ENCODE results near the gene ZDHHC7. TPM values are rescaled to one million over a fixed set of nuclear protein-coding genes. Genes with fewer than 3 reads are reported as not detected.
"Not testable (repeated sequence)": the region's sequence is repeated elsewhere in the genome, so short reads cannot be mapped to it uniquely, and the experiment has no call there.

The ZDHHC7 gene
- total RNA-seq, 1 donor from 2014 or later = 46.5 TPM

- Mint-ChIP-seq H3K27ac (ENCODE audit: unreplicated experiment) (no peak overlapping the region), H3K27me3 (ENCODE audit: unreplicated experiment) (peaks cover 4% of the 10 kb centered on the region), H3K36me3 (ENCODE audit: low read depth, unreplicated experiment) (peaks cover 3% of the 10 kb centered on the region), H3K4me1 (ENCODE audit: unreplicated experiment) (no peaks in the 10 kb centered on the region), H3K9me3 (ENCODE audit: unreplicated experiment) (no peaks in the 10 kb centered on the region), H3K4me3 (ENCODE audit: unreplicated experiment) (peak overlapping the region; percentile 29)
- peak; percentile 31 for DNase-seq (ENCODE audit: low spot score)
- no peak for TF ChIP-seq CTCF (IDR thresholded peaks at IDR 0.05; ENCODE audit: unreplicated experiment)
Measured at GRCh38 chr16:85056211-85056748, 44.9 kb upstream of the ZDHHC7 start.

- Mint-ChIP-seq H3K4me1 (ENCODE audit: unreplicated experiment) (no peaks in the 10 kb centered on the region), H3K9me3 (ENCODE audit: unreplicated experiment) (no peaks in the 10 kb centered on the region), H3K36me3 (ENCODE audit: low read depth, unreplicated experiment) (peaks cover 3% of the 10 kb centered on the region), H3K4me3 (ENCODE audit: unreplicated experiment) (no peak overlapping the region), H3K27ac (ENCODE audit: unreplicated experiment) (no peak overlapping the region), H3K27me3 (ENCODE audit: unreplicated experiment) (peaks cover 2% of the 10 kb centered on the region)
- DNase-seq (ENCODE audit: low spot score) = no peak
- TF ChIP-seq CTCF (IDR thresholded peaks at IDR 0.05; ENCODE audit: unreplicated experiment) = no peak
Measured at GRCh38 chr16:85055493-85056210, 44.3 kb upstream of the ZDHHC7 start.

- TF ChIP-seq CTCF (IDR thresholded peaks at IDR 0.05; ENCODE audit: unreplicated experiment) = no peak
- no peak overlapping the region for H3K4me3 Mint-ChIP-seq (ENCODE audit: unreplicated experiment)
- H3K27me3 Mint-ChIP-seq (ENCODE audit: unreplicated experiment) = peaks cover 2% of the 10 kb centered on the region
- DNase-seq (ENCODE audit: low spot score) = no peak
- H3K4me1 Mint-ChIP-seq (ENCODE audit: unreplicated experiment) = no peaks in the 10 kb centered on the region
- H3K27ac Mint-ChIP-seq (ENCODE audit: unreplicated experiment) = no peak overlapping the region
- H3K36me3 Mint-ChIP-seq (ENCODE audit: low read depth, unreplicated experiment) = peaks cover 3% of the 10 kb centered on the region
- no peaks in the 10 kb centered on the region for H3K9me3 Mint-ChIP-seq (ENCODE audit: unreplicated experiment)
Measured at GRCh38 chr16:85054948-85055492, 43.7 kb upstream of the ZDHHC7 start.

DNA sequence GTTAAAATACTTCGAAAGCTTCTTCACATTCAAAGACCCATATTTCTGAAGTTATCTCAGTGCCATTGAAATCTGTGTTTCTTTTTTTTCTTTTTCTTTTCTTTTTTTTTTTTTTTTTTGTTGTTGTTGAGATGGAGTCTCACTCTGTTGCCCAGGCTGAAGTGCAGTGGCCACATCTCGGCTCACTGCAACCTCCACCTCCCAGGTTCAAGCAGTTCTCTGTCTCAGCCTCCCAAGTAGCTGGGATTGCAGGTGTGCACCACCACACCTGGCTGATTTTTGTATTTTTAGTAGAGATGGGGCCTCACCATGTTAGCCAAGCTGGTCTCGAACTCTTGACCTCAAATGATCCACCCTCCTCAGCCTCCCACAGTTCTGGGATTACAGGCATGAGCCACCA is 43.0 kb upstream of the ZDHHC7 start:
- H3K4me1 Mint-ChIP-seq (ENCODE audit: unreplicated experiment); DNase-seq (ENCODE audit: low spot score); H3K9me3 Mint-ChIP-seq (ENCODE audit: unreplicated experiment); H3K4me3 Mint-ChIP-seq (ENCODE audit: unreplicated experiment); H3K36me3 Mint-ChIP-seq (ENCODE audit: low read depth, unreplicated experiment); H3K27me3 Mint-ChIP-seq (ENCODE audit: unreplicated experiment); H3K27ac Mint-ChIP-seq (ENCODE audit: unreplicated experiment): not testable (repeated sequence)

DNA sequence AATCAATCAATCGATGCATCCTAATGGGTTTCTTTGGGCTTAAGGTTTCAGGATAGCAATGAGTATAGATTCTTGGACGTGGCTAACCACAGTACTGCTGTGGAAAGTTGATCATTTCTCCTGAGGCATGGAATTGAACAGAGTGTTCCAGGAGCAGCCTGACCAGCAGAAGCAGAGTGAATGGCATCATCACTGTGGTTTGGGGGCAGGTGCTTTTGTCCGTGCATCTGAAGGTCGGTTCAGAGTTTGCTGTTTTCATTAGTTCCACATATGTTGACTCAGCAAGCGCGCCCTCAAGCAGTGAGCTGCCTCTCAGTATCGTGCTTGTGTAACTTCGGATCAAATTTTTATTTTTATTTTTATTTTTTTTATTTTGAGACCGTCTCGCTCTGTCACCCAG is 41.2 kb upstream of the ZDHHC7 start:
- H3K4me1 Mint-ChIP-seq (ENCODE audit: unreplicated experiment) = no peaks in the 10 kb centered on the region
- no peak for DNase-seq (ENCODE audit: low spot score)

More for the DNA sequence above, 41.2 kb upstream of the ZDHHC7 start:
- TF ChIP-seq CTCF (IDR thresholded peaks at IDR 0.05; ENCODE audit: unreplicated experiment) = no peak
- Mint-ChIP-seq H3K4me3 (ENCODE audit: unreplicated experiment) (no peak overlapping the region), H3K27ac (ENCODE audit: unreplicated experiment) (no peak overlapping the region), H3K9me3 (ENCODE audit: unreplicated experiment) (no peaks in the 10 kb centered on the region), H3K36me3 (ENCODE audit: low read depth, unreplicated experiment) (peaks cover 7% of the 10 kb centered on the region), H3K27me3 (ENCODE audit: unreplicated experiment) (peaks cover 2% of the 10 kb centered on the region)

All from endothelial cell (in vitro differentiated cells).